Omental fat pad (tissue), 4 donors: ENCODE data around the gene CNNM1. TPM values are rescaled to one million over a fixed set of nuclear protein-coding genes. Genes with fewer than 3 reads are reported as not detected.

ENCODE experiments used
- ATAC-seq: fragments of 150-250 bp; one replicate; pipeline ENCODE4 v1.9.1; 2016; ENCODE audit warnings: mild to moderate bottlenecking, moderate library complexity; ENCODE audit not compliant: low FRiP score
- DNase-seq: peaks from one replicate; pipeline ENCODE4 v3.0.0-alpha.2; 2019; ENCODE audit warnings: low spot score
- CTCF ChIP-seq, 3 donors: fragments of 450-650 bp; IDR thresholded peaks; one replicate each; pipeline ENCODE4 v1.5.1; 2016 to 2017; ENCODE audit warnings: antibody characterized with exemption in 3 of 3, mild to moderate bottlenecking in 3 of 3, moderate library complexity in 2 of 3
- total RNA-seq, 4 donors: library from RNA; depleted of rRNA; stranded (reverse); fragments of >200 nt; gene quantifications; one replicate each; pipeline ENCODE4 v1.1.0, GENCODE V29; 2016

Gene CNNM1
- total RNA-seq, 4 donors from 2014 or later, result 0.31 to 1.8 (median 0.53) TPM

- no peak for TF ChIP-seq CTCF (IDR thresholded peaks at IDR 0.05)
- no peak for ATAC-seq
- DNase-seq, result no peak
These were observed 104.3 kb downstream of the CNNM1 start for GRCh38 chr10:99433378-99434020.

GRCh38 chr10:99435986-99436638 lies 107.0 kb downstream of the CNNM1 start:
- no peak for ATAC-seq
- no peak for DNase-seq

GRCh38 chr10:99438890-99439289 lies 109.7 kb downstream of the CNNM1 start:
- no peak for ATAC-seq
- no peak for TF ChIP-seq CTCF (IDR thresholded peaks at IDR 0.05)
- no peak for DNase-seq

More at GRCh38 chr10:99435986-99436638, 107.0 kb downstream of the CNNM1 start:
- TF ChIP-seq CTCF (IDR thresholded peaks at IDR 0.05), result peak in 1 of 3 donors; percentile 4

GRCh38 chr10:99442394-99442793 lies 113.2 kb downstream of the CNNM1 start:
- ATAC-seq (no peak), DNase-seq (no peak)
- TF ChIP-seq CTCF (IDR thresholded peaks at IDR 0.05), result no peak

GRCh38 chr10:99443500-99443899 lies 114.3 kb downstream of the CNNM1 start:
- DNase-seq, result no peak
- no peak for TF ChIP-seq CTCF (IDR thresholded peaks at IDR 0.05)
- no peak for ATAC-seq

Other genes with a start within 250 kb of the CNNM1 start
- gene HPSE2, start 93.5 kb upstream of the CNNM1 start, total RNA-seq, result 1 to 10 TPM in 1 of 4 donors, under 1 TPM in 3; 0.24 to 1.5 (median 0.46) TPM
- gene GOT1, start 101.3 kb downstream of the CNNM1 start, total RNA-seq, result 10 to 100 TPM in 3 of 4 donors, 1 to 10 TPM in 1; 10.0 to 18.1 (median 14.5) TPM
- gene NKX2-3, start 203.6 kb downstream of the CNNM1 start, total RNA-seq, result 10 to 100 TPM in 1 of 4 donors, 1 to 10 TPM in 1, under 1 TPM in 2; 0.36 to 15.4 (median 0.87) TPM